Measurements from ENCODE around the gene BRI3BP.
A peak's percentile ranks its signal among the peaks of the same experiment; 100 is the strongest.
"Not testable (repeated sequence)": the region's sequence is repeated elsewhere in the genome, so short reads cannot be mapped to it uniquely, and the experiment has no call there.

Gene BRI3BP

GRCh38 chr12:125024949-125025563 is 31.6 kb downstream of the BRI3BP start:
- DNase-seq (ENCODE audit: low spot score) = no peak

GRCh38 chr12:125025606-125026235 is 32.3 kb downstream of the BRI3BP start:
- DNase-seq (ENCODE audit: low spot score) = no peak

- no peak for DNase-seq (ENCODE audit: low spot score)
Observed at GRCh38 chr12:125028106-125028505, 34.7 kb downstream of the BRI3BP start.

- DNase-seq (ENCODE audit: low spot score) = no peak
Observed at GRCh38 chr12:125029761-125030358, 36.4 kb downstream of the BRI3BP start.

GRCh38 chr12:125031471-125031870 is 38.0 kb downstream of the BRI3BP start:
- DNase-seq (ENCODE audit: low spot score) = not testable (repeated sequence)

GRCh38 chr12:125032466-125033152 is 39.2 kb downstream of the BRI3BP start:
- DNase-seq (ENCODE audit: low spot score) = no peak

- no peak for DNase-seq (ENCODE audit: low spot score)
Observed at GRCh38 chr12:125033288-125033687, 39.8 kb downstream of the BRI3BP start.

- peak; percentile 14 for DNase-seq (ENCODE audit: low spot score)
Observed at GRCh38 chr12:125038976-125039625, 45.7 kb downstream of the BRI3BP start.

GRCh38 chr12:125049093-125049458 is 55.6 kb downstream of the BRI3BP start:
- DNase-seq (ENCODE audit: low spot score) = no peak

GRCh38 chr12:125050446-125050845 is 57.0 kb downstream of the BRI3BP start:
- no peak for DNase-seq (ENCODE audit: low spot score)

GRCh38 chr12:125050868-125051267 is 57.4 kb downstream of the BRI3BP start:
- no peak for DNase-seq (ENCODE audit: low spot score)

GRCh38 chr12:125053821-125054220 is 60.4 kb downstream of the BRI3BP start:
- DNase-seq (ENCODE audit: low spot score) = no peak

GRCh38 chr12:125055591-125055990 is 62.1 kb downstream of the BRI3BP start:
- DNase-seq (ENCODE audit: low spot score) = no peak

GRCh38 chr12:125056306-125056705 is 62.9 kb downstream of the BRI3BP start:
- no peak for DNase-seq (ENCODE audit: low spot score)

- DNase-seq (ENCODE audit: low spot score) = no peak
Observed at GRCh38 chr12:125057708-125058107, 64.3 kb downstream of the BRI3BP start.

- no peak for DNase-seq (ENCODE audit: low spot score)
Observed at GRCh38 chr12:125061229-125061628, 67.8 kb downstream of the BRI3BP start.

GRCh38 chr12:125063522-125063921 is 70.1 kb downstream of the BRI3BP start:
- not testable (repeated sequence) for DNase-seq (ENCODE audit: low spot score)

GRCh38 chr12:125064492-125064891 is 71.0 kb downstream of the BRI3BP start:
- DNase-seq (ENCODE audit: low spot score) = no peak

- DNase-seq (ENCODE audit: low spot score) = peak; percentile 77
Observed at GRCh38 chr12:125065021-125065918, 71.8 kb downstream of the BRI3BP start, which contains the start of gene AACS. Gene AACS, plus strand, starts transcription at chr12:125065435. Its CDS starts 150 bp downstream, at chr12:125065585.

GRCh38 chr12:125065919-125066570 is 72.6 kb downstream of the BRI3BP start:
- no peak for DNase-seq (ENCODE audit: low spot score)

GRCh38 chr12:125068391-125068790 is 74.9 kb downstream of the BRI3BP start:
- DNase-seq (ENCODE audit: low spot score) = no peak
